GM23338 (cell line): ENCODE results near the gene NOL12.

Experiments
- CREB1 ChIP-seq: fragments of 250-450 bp; sonication (Bioruptor Pico); IDR thresholded peaks from 2 replicates; pipeline ENCODE4 v1.5.0; 2020; ENCODE audit warnings: low read depth, mild to moderate bottlenecking, moderate library complexity
- EZH2phosphoT487 ChIP-seq: fragments of 200-600 bp; sonication (generic); IDR thresholded peaks from one replicate; pipeline ENCODE4 v1.8.1; 2018; ENCODE audit warnings: antibody characterized with exemption; ENCODE audit not compliant: unreplicated experiment
- STAT1 ChIP-seq: IDR thresholded peaks from one replicate; pipeline ENCODE4 v1.6.1; 2016; ENCODE audit warnings: antibody characterized with exemption; ENCODE audit not compliant: unreplicated experiment
- TF ChIP-seq, protein P1 (sequence below): IDR thresholded peaks from one replicate; pipeline ENCODE4 v1.6.1; 2018; ENCODE audit warnings: antibody characterized with exemption; ENCODE audit not compliant: unreplicated experiment
- TF ChIP-seq, protein P2 (sequence below), 2 experiments: fragments of 200-600 bp in 1 of 2; sonication (generic) in 1 of 2; conservative IDR thresholded peaks; 2 replicates each; pipeline versions ENCODE4 v1.5.1 to v1.6.1; 2016 to 2017; ENCODE audit warnings: antibody characterized with exemption in 2 of 2, low read depth in 2 of 2, mild to moderate bottlenecking in 2 of 2, moderate library complexity in 1 of 2
- TF ChIP-seq, protein P3 (sequence below): fragments of 250-450 bp; sonication (Bioruptor Pico); IDR thresholded peaks from 2 replicates; pipeline ENCODE4 v1.5.0; 2020; ENCODE audit warnings: mild to moderate bottlenecking, moderate library complexity

GRCh38 chr22:37713761-37714160 is 27.6 kb downstream of the NOL12 start:
- TF ChIP-seq, protein P1, sequence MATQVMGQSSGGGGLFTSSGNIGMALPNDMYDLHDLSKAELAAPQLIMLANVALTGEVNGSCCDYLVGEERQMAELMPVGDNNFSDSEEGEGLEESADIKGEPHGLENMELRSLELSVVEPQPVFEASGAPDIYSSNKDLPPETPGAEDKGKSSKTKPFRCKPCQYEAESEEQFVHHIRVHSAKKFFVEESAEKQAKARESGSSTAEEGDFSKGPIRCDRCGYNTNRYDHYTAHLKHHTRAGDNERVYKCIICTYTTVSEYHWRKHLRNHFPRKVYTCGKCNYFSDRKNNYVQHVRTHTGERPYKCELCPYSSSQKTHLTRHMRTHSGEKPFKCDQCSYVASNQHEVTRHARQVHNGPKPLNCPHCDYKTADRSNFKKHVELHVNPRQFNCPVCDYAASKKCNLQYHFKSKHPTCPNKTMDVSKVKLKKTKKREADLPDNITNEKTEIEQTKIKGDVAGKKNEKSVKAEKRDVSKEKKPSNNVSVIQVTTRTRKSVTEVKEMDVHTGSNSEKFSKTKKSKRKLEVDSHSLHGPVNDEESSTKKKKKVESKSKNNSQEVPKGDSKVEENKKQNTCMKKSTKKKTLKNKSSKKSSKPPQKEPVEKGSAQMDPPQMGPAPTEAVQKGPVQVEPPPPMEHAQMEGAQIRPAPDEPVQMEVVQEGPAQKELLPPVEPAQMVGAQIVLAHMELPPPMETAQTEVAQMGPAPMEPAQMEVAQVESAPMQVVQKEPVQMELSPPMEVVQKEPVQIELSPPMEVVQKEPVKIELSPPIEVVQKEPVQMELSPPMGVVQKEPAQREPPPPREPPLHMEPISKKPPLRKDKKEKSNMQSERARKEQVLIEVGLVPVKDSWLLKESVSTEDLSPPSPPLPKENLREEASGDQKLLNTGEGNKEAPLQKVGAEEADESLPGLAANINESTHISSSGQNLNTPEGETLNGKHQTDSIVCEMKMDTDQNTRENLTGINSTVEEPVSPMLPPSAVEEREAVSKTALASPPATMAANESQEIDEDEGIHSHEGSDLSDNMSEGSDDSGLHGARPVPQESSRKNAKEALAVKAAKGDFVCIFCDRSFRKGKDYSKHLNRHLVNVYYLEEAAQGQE, result no peak
- TF ChIP-seq EZH2phosphoT487 (no peak), STAT1 (no peak), CREB1 (CRISPR knock-in tag) (no peak)
- TF ChIP-seq, protein P2, sequence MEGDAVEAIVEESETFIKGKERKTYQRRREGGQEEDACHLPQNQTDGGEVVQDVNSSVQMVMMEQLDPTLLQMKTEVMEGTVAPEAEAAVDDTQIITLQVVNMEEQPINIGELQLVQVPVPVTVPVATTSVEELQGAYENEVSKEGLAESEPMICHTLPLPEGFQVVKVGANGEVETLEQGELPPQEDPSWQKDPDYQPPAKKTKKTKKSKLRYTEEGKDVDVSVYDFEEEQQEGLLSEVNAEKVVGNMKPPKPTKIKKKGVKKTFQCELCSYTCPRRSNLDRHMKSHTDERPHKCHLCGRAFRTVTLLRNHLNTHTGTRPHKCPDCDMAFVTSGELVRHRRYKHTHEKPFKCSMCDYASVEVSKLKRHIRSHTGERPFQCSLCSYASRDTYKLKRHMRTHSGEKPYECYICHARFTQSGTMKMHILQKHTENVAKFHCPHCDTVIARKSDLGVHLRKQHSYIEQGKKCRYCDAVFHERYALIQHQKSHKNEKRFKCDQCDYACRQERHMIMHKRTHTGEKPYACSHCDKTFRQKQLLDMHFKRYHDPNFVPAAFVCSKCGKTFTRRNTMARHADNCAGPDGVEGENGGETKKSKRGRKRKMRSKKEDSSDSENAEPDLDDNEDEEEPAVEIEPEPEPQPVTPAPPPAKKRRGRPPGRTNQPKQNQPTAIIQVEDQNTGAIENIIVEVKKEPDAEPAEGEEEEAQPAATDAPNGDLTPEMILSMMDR (conservative IDR thresholded peaks at IDR 0.05; ENCODE audit: low read depth in 2 of 2), result no peak
- TF ChIP-seq, protein P3, sequence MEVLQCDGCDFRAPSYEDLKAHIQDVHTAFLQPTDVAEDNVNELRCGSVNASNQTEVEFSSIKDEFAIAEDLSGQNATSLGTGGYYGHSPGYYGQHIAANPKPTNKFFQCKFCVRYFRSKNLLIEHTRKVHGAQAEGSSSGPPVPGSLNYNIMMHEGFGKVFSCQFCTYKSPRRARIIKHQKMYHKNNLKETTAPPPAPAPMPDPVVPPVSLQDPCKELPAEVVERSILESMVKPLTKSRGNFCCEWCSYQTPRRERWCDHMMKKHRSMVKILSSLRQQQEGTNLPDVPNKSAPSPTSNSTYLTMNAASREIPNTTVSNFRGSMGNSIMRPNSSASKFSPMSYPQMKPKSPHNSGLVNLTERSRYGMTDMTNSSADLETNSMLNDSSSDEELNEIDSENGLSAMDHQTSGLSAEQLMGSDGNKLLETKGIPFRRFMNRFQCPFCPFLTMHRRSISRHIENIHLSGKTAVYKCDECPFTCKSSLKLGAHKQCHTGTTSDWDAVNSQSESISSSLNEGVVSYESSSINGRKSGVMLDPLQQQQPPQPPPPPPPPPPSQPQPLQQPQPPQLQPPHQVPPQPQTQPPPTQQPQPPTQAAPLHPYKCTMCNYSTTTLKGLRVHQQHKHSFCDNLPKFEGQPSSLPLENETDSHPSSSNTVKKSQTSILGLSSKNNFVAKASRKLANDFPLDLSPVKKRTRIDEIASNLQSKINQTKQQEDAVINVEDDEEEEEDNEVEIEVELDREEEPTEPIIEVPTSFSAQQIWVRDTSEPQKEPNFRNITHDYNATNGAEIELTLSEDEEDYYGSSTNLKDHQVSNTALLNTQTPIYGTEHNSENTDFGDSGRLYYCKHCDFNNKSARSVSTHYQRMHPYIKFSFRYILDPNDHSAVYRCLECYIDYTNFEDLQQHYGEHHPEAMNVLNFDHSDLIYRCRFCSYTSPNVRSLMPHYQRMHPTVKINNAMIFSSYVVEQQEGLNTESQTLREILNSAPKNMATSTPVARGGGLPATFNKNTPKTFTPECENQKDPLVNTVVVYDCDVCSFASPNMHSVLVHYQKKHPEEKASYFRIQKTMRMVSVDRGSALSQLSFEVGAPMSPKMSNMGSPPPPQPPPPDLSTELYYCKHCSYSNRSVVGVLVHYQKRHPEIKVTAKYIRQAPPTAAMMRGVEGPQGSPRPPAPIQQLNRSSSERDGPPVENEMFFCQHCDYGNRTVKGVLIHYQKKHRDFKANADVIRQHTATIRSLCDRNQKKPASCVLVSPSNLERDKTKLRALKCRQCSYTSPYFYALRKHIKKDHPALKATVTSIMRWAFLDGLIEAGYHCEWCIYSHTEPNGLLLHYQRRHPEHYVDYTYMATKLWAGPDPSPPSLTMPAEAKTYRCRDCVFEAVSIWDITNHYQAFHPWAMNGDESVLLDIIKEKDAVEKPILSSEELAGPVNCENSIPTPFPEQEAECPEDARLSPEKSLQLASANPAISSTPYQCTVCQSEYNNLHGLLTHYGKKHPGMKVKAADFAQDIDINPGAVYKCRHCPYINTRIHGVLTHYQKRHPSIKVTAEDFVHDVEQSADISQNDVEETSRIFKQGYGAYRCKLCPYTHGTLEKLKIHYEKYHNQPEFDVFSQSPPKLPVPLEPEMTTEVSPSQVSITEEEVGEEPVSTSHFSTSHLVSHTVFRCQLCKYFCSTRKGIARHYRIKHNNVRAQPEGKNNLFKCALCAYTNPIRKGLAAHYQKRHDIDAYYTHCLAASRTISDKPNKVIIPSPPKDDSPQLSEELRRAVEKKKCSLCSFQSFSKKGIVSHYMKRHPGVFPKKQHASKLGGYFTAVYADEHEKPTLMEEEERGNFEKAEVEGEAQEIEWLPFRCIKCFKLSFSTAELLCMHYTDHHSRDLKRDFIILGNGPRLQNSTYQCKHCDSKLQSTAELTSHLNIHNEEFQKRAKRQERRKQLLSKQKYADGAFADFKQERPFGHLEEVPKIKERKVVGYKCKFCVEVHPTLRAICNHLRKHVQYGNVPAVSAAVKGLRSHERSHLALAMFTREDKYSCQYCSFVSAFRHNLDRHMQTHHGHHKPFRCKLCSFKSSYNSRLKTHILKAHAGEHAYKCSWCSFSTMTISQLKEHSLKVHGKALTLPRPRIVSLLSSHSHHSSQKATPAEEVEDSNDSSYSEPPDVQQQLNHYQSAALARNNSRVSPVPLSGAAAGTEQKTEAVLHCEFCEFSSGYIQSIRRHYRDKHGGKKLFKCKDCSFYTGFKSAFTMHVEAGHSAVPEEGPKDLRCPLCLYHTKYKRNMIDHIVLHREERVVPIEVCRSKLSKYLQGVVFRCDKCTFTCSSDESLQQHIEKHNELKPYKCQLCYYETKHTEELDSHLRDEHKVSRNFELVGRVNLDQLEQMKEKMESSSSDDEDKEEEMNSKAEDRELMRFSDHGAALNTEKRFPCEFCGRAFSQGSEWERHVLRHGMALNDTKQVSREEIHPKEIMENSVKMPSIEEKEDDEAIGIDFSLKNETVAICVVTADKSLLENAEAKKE (CRISPR knock-in tag), result no peak
